ACHN (cell line): ENCODE measurements around the gene SCLT1.

Source experiments
- DNase-seq: peaks from one replicate; pipeline ENCODE4 v3.0.0-alpha.2; 2015
- in situ Hi-C: cut with HindIII; loops from 2 replicates; pipeline ENCODE4 v1.10.0; 2017; ENCODE audit warnings: low sequenced_read_pairs, low pct_ligation_motif_present, low pct_unique_long_range_greater_than_20kb

The SCLT1 gene

GRCh38 chr4:128859887-128860677, 233.3 kb downstream of the SCLT1 start:
- in situ Hi-C loops, result no loop called here
- no peak for DNase-seq

GRCh38 chr4:128858879-128859671, 234.3 kb downstream of the SCLT1 start:
- in situ Hi-C loops, result no loop called here
- no peak for DNase-seq

GRCh38 chr4:128856246-128856645, 237.1 kb downstream of the SCLT1 start:
- in situ Hi-C loops, result no loop called here
- no peak for DNase-seq

GRCh38 chr4:128855621-128856020, 237.7 kb downstream of the SCLT1 start:
- DNase-seq, result no peak
- in situ Hi-C loops, result no loop called here

- DNase-seq, result no peak
- in situ Hi-C loops, result no loop called here
Measured at GRCh38 chr4:128854433-128854832, 238.9 kb downstream of the SCLT1 start.

GRCh38 chr4:128853741-128854140, 239.6 kb downstream of the SCLT1 start:
- in situ Hi-C loops, result no loop called here

GRCh38 chr4:128850252-128850651, 243.1 kb downstream of the SCLT1 start:
- DNase-seq, result no peak
- in situ Hi-C loops, result no loop called here

More at GRCh38 chr4:128853741-128854140, 239.6 kb downstream of the SCLT1 start:
- DNase-seq, result no peak

GRCh38 chr4:128848461-128848860, 244.9 kb downstream of the SCLT1 start:
- no peak for DNase-seq
- in situ Hi-C loops, result no loop called here

GRCh38 chr4:128847082-128847724, 246.1 kb downstream of the SCLT1 start:
- in situ Hi-C loops, result no loop called here
- DNase-seq, result no peak

- in situ Hi-C loops, result no loop called here
- no peak for DNase-seq
Measured at GRCh38 chr4:128846063-128846462, 247.3 kb downstream of the SCLT1 start.

- no peak for DNase-seq
- in situ Hi-C loops, result no loop called here
Measured at GRCh38 chr4:128844931-128845330, 248.4 kb downstream of the SCLT1 start.

GRCh38 chr4:128841402-128841801, 251.9 kb downstream of the SCLT1 start:
- in situ Hi-C loops, result no loop called here
- DNase-seq, result no peak

GRCh38 chr4:128840711-128841318, 252.5 kb downstream of the SCLT1 start:
- in situ Hi-C loops, result no loop called here
- DNase-seq, result no peak

- DNase-seq, result no peak
- in situ Hi-C loops, result no loop called here
Measured at GRCh38 chr4:128837679-128838078, 255.7 kb downstream of the SCLT1 start.

- in situ Hi-C loops, result no loop called here
- DNase-seq, result no peak
Measured at GRCh38 chr4:128837198-128837597, 256.1 kb downstream of the SCLT1 start.

GRCh38 chr4:128835498-128836222, 257.7 kb downstream of the SCLT1 start:
- no peak for DNase-seq
- in situ Hi-C loops, result no loop called here
